IPS DF 6.9 (cell line): ENCODE measurements around the gene ABCA9.

ENCODE experiments used
- DNase-seq: peaks from one replicate; pipeline ENCODE4 v3.0.0-alpha.2; 2013; ENCODE audit warnings: low read depth, low spot score
- H3K27ac ChIP-seq: one replicate; pipeline ENCODE4 v1.5.1; 2013; ENCODE audit warnings: low read length, control low read depth
- H3K27me3 ChIP-seq: 2 replicates; pipeline ENCODE4 v1.6.1; 2013; ENCODE audit warnings: mild to moderate bottlenecking, low read length; ENCODE audit not compliant: control insufficient read depth, insufficient read depth
- H3K36me3 ChIP-seq: 2 replicates; pipeline ENCODE4 v1.6.1; 2013; ENCODE audit warnings: low read length; ENCODE audit not compliant: control insufficient read depth, insufficient read depth
- H3K4me1 ChIP-seq: 2 replicates; pipeline ENCODE4 v1.6.1; 2013; ENCODE audit warnings: low read length; ENCODE audit not compliant: control insufficient read depth, insufficient read depth
- H3K4me3 ChIP-seq: 2 replicates; pipeline ENCODE4 v1.5.1; 2013; ENCODE audit warnings: mild to moderate bottlenecking, low read length
- H3K9me3 ChIP-seq: 2 replicates; pipeline ENCODE4 v1.6.1; 2013; ENCODE audit warnings: low read length, inconsistent platforms; ENCODE audit not compliant: control insufficient read depth, insufficient read depth
- WGBS: extraction: QIAGEN DNeasy Blood & Tissue Kit; methylation state at CpG from one replicate; pipeline ENCODE4 v1.1.7; 2013; ENCODE audit warnings: mixed read lengths, missing lambda C conversion rate; ENCODE audit not compliant: insufficient read length, insufficient coverage; 5-methylcytosine and 5-hydroxymethylcytosine counted together

ABCA9 gene

GRCh38 chr17:69050999-69051775 is 9.5 kb downstream of the ABCA9 start:
- Histone ChIP-seq H3K9me3 (no peaks in the 10 kb centered on the region), H3K4me3 (no peak overlapping the region), H3K4me1 (no peaks in the 10 kb centered on the region), H3K27ac (no peak overlapping the region), H3K36me3 (no peaks in the 10 kb centered on the region), H3K27me3 (no peaks in the 10 kb centered on the region)
- no peak for DNase-seq
- WGBS = no CpG with 5 or more reads among the region's 5 CpGs

DNA sequence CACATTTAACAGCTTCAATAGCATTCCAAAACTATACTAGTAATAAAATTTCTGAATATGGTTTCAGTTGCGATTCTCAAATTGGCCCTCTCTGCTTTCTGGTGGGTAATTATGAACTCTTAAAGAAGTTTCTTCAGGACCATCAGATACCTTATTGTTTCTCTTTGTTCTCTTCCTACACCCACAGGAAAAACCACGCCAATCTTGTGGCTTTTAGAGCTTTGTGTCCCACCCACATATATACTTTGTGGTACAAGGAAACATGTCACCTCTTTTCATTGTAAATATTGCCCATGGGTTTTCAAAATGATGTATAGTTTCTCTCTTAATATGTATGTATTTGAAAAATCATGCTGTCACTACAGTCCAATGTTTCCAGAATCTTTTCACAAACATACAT is 12.1 kb downstream of the ABCA9 start:
- WGBS = no CpG with 5 or more reads among the region's 2 CpGs
- no peaks in the 10 kb centered on the region for H3K4me1 ChIP-seq
- H3K27me3 ChIP-seq = no peaks in the 10 kb centered on the region
- no peak for DNase-seq
- no peak overlapping the region for H3K4me3 ChIP-seq
- H3K27ac ChIP-seq = no peak overlapping the region
- no peaks in the 10 kb centered on the region for H3K9me3 ChIP-seq
- H3K36me3 ChIP-seq = no peaks in the 10 kb centered on the region

GRCh38 chr17:69047368-69048263 is 13.1 kb downstream of the ABCA9 start:
- Histone ChIP-seq H3K9me3 (no peaks in the 10 kb centered on the region), H3K36me3 (no peaks in the 10 kb centered on the region), H3K4me1 (no peaks in the 10 kb centered on the region), H3K4me3 (no peak overlapping the region), H3K27me3 (no peaks in the 10 kb centered on the region), H3K27ac (no peak overlapping the region)
- no CpG with 5 or more reads among the region's 3 CpGs for WGBS
- DNase-seq = no peak

DNA sequence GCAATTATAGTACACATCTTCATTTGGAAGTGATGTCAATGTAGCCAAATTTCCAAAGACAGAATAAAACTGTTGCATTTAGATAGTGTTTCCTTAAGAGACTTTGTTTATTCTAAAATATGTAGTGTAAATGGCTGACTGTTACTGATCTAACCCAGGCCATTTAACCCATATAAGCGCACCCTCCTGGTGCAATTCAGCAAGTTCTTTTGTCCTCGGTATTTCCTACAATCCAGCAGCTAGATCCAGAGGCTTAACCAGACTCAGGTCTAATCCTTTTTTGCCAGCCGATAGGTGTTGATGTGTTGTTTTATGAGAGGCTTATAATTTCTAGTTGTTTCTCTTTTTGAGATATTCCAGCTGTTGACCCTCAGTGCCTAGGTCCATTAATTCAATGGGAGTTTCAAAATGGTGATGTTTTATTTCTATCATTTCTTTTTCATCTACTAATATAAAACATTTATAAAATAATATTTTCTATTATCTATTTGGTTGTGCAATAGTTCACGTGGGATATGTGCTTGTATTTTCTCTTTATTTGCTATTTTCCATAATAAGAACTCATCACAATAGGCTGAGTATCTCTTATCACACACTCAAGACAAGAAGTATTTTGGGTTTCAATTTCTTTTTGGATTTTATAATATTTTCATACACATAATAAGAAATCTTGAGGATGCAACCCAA is 14.5 kb downstream of the ABCA9 start:
- no peaks in the 10 kb centered on the region for H3K4me1 ChIP-seq
- no peak for DNase-seq
- no peak overlapping the region for H3K27ac ChIP-seq
- whole genome bisulfite sequencing = no CpG with 5 or more reads among the region's 4 CpGs
- no peak overlapping the region for H3K4me3 ChIP-seq
- no peaks in the 10 kb centered on the region for H3K36me3 ChIP-seq
- no peaks in the 10 kb centered on the region for H3K27me3 ChIP-seq
- H3K9me3 ChIP-seq = no peaks in the 10 kb centered on the region

DNA sequence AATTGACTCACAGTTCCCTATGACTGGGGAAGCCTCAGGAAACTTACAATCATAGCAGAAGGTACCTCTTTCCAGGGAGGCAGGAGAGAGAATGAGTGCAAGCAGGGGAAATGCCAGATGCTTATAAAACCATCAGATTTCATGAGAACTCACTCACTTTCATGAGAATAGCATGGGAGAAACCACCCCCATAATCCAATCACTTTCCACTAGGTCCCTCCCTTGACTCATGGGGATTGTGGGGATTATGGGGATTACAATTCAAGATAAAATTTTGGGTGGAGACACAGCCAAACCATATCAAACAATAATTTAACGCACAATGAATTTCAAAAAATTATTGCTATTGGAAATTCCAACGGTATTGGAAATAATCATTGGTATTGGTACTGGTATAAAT is 15.1 kb downstream of the ABCA9 start:
- no peak overlapping the region for H3K4me3 ChIP-seq
- DNase-seq = no peak
- no peaks in the 10 kb centered on the region for H3K27me3 ChIP-seq
- no peaks in the 10 kb centered on the region for H3K9me3 ChIP-seq
- H3K36me3 ChIP-seq = no peaks in the 10 kb centered on the region
- no CpG with 5 or more reads among the region's 2 CpGs for WGBS
- no peaks in the 10 kb centered on the region for H3K4me1 ChIP-seq
- no peak overlapping the region for H3K27ac ChIP-seq

GRCh38 chr17:69044371-69044770 is 16.4 kb downstream of the ABCA9 start:
- Histone ChIP-seq H3K4me3 (no peak overlapping the region), H3K27ac (no peak overlapping the region), H3K27me3 (no peaks in the 10 kb centered on the region), H3K4me1 (no peaks in the 10 kb centered on the region), H3K9me3 (no peaks in the 10 kb centered on the region), H3K36me3 (no peaks in the 10 kb centered on the region)
- no CpG with 5 or more reads among the region's 2 CpGs for WGBS
- DNase-seq = no peak

- Histone ChIP-seq H3K36me3 (no peaks in the 10 kb centered on the region), H3K27me3 (no peaks in the 10 kb centered on the region), H3K9me3 (no peaks in the 10 kb centered on the region), H3K4me3 (no peak overlapping the region), H3K4me1 (no peaks in the 10 kb centered on the region), H3K27ac (no peak overlapping the region)
- WGBS = no CpG with 5 or more reads among the region's 6 CpGs
- no peak for DNase-seq
Measured at GRCh38 chr17:69043098-69043734, 17.5 kb downstream of the ABCA9 start.

GRCh38 chr17:69042308-69042707 is 18.4 kb downstream of the ABCA9 start:
- no peaks in the 10 kb centered on the region for H3K27me3 ChIP-seq
- WGBS = no CpG with 5 or more reads among the region's 5 CpGs
- no peak overlapping the region for H3K4me3 ChIP-seq
- DNase-seq = no peak
- H3K36me3 ChIP-seq = no peaks in the 10 kb centered on the region
- H3K27ac ChIP-seq = no peak overlapping the region
- no peaks in the 10 kb centered on the region for H3K9me3 ChIP-seq
- no peaks in the 10 kb centered on the region for H3K4me1 ChIP-seq

DNA sequence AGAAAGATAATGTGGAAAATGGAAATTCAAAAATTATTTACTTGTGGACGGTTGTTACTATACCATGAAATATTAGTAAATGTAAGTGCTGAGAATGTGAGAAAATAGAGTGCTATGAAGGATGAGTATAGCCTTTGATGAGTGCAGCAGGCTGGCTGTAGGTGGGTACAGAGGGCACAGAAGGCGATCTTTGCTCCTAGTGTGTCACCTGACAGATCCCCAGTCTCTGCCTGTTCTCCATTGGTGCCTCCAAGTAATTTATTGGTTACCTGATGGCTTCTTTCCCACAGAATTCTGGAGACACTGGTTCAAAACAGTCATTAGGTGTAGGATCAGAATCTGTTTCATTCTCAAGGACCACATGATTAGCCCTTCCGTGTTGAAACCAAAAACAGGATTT is 28.9 kb downstream of the ABCA9 start:
- WGBS = no CpG with 5 or more reads among the region's 3 CpGs
- Histone ChIP-seq H3K9me3 (no peaks in the 10 kb centered on the region), H3K4me3 (no peak overlapping the region), H3K27me3 (no peaks in the 10 kb centered on the region), H3K27ac (no peak overlapping the region), H3K36me3 (no peaks in the 10 kb centered on the region), H3K4me1 (no peaks in the 10 kb centered on the region; the same call in 1 of the 2 replicates)
- no peak for DNase-seq

DNA sequence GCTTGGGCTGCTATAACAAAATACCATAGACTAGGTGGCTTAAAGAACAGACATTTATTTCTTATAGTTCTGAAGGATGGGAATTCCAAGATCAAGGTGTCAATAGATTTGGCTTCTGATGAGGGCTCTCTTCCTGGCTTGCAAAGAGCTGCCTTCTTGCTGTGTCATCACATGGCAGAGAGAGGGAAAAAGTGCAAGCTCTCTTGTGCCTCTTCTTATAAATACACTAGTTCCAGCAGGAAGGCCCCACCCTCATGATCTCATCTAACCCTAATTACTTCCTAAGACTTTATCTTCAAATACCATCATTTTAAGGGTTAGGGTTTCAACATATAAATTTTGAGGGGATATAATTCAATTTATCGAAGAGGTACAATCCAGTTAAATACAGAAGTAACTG is 30.6 kb downstream of the ABCA9 start:
- WGBS = no CpG with 5 or more reads among the region's 1 CpG
- Histone ChIP-seq H3K27ac (no peak overlapping the region), H3K9me3 (no peaks in the 10 kb centered on the region), H3K36me3 (no peaks in the 10 kb centered on the region), H3K4me3 (no peak overlapping the region), H3K27me3 (no peaks in the 10 kb centered on the region), H3K4me1 (no peaks in the 10 kb centered on the region; the same call in 1 of the 2 replicates)
- no peak for DNase-seq
